BE2C (cell line): ENCODE data around the gene DDRGK1.
A peak's percentile ranks its signal among the peaks of the same experiment; 100 is the strongest.
"Not testable (repeated sequence)": the region's sequence is repeated elsewhere in the genome, so short reads cannot be mapped to it uniquely, and the experiment has no call there.

Experiments used
- DNase-seq: peaks from one replicate; pipeline ENCODE4 v3.0.0-alpha.2; 2020
- H3K27me3 ChIP-seq: fragments of 250-450 bp; sonication (Bioruptor Pico); 2 replicates; pipeline ENCODE4 v1.5.1; 2020; ENCODE audit warnings: mild to moderate bottlenecking
- H3K36me3 ChIP-seq: fragments of 250-450 bp; sonication (Bioruptor Pico); 2 replicates; pipeline ENCODE4 v1.5.1; 2020; ENCODE audit warnings: mild to moderate bottlenecking
- H3K4me1 ChIP-seq: fragments of 250-450 bp; sonication (Bioruptor Pico); 2 replicates; pipeline ENCODE4 v1.5.1; 2020
- H3K4me3 ChIP-seq: 2 replicates; pipeline ENCODE4 v1.5.1; 2011; ENCODE audit warnings: low read depth, low read length
- H3K9me3 ChIP-seq: fragments of 250-450 bp; sonication (Bioruptor Pico); 2 replicates; pipeline ENCODE4 v1.5.1; 2020
- TF ChIP-seq, protein P1 (sequence below): IDR thresholded peaks from 2 replicates; pipeline ENCODE4 v1.5.1; 2012; ENCODE audit warnings: mild to moderate bottlenecking, low read depth, low read length

DDRGK1 gene

DNA sequence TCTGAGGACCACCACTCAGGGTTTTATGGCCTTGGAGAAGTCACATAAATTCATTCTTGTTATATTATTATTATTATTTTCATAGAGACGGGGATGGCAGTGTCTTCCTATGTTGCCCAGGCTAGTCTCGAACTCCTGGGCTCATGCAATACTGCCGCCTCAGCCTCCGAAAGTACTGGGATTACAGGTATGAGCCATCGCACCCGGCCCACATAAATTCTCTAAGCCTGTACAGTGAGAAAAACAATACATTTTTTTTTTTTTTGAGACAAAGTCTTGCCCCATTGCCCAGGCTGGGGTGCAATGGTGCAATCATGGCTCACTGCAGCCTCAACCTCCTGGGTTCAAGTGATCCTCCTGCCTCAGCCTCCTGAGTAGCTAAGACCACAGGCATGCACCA, 44.1 kb downstream of the DDRGK1 start:
- Histone ChIP-seq H3K4me3 (peak overlapping the region; percentile 99; the same call in 1 of the 2 replicates), H3K36me3 (no peaks in the 10 kb centered on the region; the same call in none of the 2 replicates), H3K9me3 (no peaks in the 10 kb centered on the region), H3K4me1 (no peaks in the 10 kb centered on the region), H3K27me3 (no peaks in the 10 kb centered on the region)
- TF ChIP-seq, protein P1, sequence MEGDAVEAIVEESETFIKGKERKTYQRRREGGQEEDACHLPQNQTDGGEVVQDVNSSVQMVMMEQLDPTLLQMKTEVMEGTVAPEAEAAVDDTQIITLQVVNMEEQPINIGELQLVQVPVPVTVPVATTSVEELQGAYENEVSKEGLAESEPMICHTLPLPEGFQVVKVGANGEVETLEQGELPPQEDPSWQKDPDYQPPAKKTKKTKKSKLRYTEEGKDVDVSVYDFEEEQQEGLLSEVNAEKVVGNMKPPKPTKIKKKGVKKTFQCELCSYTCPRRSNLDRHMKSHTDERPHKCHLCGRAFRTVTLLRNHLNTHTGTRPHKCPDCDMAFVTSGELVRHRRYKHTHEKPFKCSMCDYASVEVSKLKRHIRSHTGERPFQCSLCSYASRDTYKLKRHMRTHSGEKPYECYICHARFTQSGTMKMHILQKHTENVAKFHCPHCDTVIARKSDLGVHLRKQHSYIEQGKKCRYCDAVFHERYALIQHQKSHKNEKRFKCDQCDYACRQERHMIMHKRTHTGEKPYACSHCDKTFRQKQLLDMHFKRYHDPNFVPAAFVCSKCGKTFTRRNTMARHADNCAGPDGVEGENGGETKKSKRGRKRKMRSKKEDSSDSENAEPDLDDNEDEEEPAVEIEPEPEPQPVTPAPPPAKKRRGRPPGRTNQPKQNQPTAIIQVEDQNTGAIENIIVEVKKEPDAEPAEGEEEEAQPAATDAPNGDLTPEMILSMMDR: no peak
- DNase-seq: no peak

DNA sequence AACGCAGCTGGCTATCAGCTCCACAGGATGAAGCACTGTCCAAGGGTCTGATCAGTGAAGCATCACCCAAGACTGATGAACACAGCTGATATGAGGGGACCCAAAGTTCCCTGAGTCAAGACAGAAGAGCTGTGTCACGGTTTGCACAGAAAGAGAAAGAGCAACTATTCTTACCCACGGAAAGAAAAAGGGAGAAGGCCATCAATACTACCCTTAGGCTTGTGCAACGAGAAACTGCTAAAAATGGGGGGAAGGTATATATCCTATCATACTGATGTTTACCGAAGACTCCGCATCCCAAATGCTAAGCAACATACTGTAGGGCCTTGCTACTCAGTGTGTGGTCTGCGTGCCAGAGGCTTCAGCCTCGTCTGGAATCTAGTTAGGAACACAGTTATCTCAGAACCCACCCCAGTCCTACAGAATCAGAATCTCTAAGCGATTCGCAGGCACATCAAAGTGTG, 45.5 kb downstream of the DDRGK1 start:
- Histone ChIP-seq H3K4me1 (no peaks in the 10 kb centered on the region), H3K36me3 (peaks cover 6% of the 10 kb centered on the region), H3K4me3 (peak overlapping the region; percentile 99), H3K9me3 (no peaks in the 10 kb centered on the region), H3K27me3 (no peaks in the 10 kb centered on the region)
- TF ChIP-seq, protein P1: no peak
- no peak for DNase-seq

DNA sequence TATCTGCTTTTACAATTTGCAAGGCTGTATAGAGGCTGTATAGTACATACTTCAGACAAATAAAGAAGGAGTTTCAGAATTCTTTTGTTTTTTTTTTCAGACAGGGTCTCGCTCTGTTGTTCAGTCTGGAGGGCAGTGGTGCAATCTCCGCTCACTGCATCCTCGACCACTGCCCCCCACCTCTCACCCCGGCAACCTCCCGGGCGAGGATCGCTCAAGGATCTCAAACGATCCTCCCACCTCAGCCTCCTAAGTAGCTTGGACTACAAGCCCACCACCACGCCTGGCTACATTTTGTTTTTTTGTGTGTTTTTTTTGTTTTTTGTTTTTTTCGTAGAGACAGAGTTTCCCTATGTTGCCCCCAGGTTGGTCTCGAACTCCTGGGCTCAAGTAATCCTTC, 46.7 kb downstream of the DDRGK1 start:
- no peaks in the 10 kb centered on the region for H3K9me3 ChIP-seq
- no peak overlapping the region for H3K4me3 ChIP-seq

DNA sequence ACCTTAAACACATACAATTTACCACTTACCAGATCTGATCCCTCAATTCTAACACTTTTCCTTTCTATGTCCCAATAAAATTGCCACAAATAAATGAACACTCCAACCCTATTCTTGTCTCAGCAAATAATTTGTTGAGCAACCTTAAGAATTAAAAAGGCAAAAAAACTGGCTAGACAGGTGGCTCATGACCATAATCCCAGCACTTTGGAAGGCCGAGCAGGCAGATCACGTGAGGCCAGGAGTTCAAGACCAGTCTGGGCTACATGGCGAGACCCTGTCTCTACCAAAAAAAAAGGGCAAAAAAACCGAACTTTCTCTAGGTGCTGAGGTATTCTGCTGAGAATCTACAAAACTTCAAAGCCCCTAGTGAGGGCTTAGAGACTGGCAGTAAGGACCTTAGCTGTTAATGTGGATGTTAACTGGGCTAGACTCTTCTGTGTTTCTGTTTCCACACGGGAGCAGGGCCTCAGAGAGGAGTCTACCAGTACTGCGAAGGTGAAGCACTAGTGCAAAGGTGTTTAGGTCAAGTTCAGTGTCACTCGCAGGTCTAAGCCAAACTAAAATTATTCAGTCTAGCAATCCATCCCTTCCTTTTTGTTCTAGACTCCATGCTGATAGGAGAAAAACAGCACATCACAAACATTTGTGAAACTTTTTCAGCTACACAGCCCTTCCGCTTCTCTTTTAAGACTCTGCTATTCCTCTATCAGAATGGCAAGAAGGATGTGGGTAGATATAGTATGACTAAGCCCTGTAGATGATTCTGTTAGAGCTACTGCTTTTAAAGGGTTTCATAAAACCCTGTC, 47.5 kb downstream of the DDRGK1 start:
- Histone ChIP-seq H3K4me3 (no peak overlapping the region), H3K9me3 (no peaks in the 10 kb centered on the region), H3K27me3 (no peaks in the 10 kb centered on the region), H3K4me1 (peaks cover 5% of the 10 kb centered on the region), H3K36me3 (peaks cover 16% of the 10 kb centered on the region)
- DNase-seq: no peak
- TF ChIP-seq, protein P1: no peak

More for the DNA sequence above, 46.7 kb downstream of the DDRGK1 start:
- TF ChIP-seq, protein P1: no peak
- Histone ChIP-seq H3K4me1 (peaks cover 5% of the 10 kb centered on the region), H3K36me3 (peaks cover 16% of the 10 kb centered on the region), H3K27me3 (no peaks in the 10 kb centered on the region)
- DNase-seq: no peak

DNA sequence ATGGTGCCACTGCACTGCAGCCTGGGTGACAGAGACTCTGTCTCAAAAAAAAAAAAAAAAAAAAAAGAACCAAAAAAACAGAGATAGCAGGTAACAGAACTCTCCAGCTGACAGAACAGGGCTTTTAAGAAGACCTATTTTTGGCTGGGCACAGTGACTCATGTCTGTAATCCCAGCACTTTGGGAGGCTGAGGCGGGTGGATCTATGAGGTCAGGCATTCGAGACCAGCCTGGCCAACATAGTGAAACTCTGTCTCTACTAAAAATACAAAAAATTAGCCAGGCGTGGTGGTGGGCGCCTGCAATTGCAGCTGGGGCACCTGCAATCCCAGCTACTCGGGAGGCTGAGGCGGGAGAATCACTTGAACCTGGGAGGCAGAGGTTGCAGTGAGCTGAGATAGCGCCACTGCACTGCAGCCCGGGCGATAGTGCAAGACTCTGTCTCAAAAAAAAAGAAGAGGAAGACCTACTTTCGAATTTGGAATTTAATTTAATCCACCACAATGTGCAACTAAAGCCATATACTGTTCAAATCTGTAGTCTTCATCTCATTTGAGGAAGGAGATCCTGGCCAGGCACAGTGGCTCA, 52.3 kb downstream of the DDRGK1 start:
- peaks cover 39% of the 10 kb centered on the region for H3K36me3 ChIP-seq
- not testable (repeated sequence) for H3K4me1 ChIP-seq, H3K4me3 ChIP-seq, H3K9me3 ChIP-seq, DNase-seq, H3K27me3 ChIP-seq

DNA sequence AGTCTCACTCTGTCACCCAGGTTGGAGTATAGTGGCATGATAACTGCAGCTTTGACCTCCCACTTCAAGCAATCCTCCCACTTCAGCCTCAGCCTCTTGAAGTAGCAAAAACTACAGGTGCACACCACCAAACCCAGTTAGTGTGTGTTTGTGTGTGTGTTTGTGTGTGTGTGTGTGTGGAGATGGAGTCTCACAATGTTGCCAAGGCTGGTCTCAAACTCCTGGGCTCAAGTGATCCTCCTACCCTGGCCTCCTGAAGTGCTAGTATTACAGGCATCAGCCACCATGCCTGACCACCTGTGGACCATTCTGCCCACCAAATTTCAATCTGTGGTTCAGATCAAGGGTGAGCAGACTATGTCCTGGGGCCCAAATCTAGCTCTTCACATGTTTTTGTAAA, 53.6 kb downstream of the DDRGK1 start:
- Histone ChIP-seq H3K36me3 (peaks cover 48% of the 10 kb centered on the region), H3K9me3 (no peaks in the 10 kb centered on the region), H3K4me3 (no peak overlapping the region), H3K27me3 (no peaks in the 10 kb centered on the region), H3K4me1 (peaks cover 5% of the 10 kb centered on the region)
- no peak for DNase-seq
- TF ChIP-seq, protein P1: no peak
